Upper lobe of left lung (tissue), 6 donors: ENCODE measurements around the gene CARMIL3. TPM values are rescaled to one million over a fixed set of nuclear protein-coding genes. Genes with fewer than 3 reads are reported as not detected.
"Not testable (repeated sequence)": the region's sequence is repeated elsewhere in the genome, so short reads cannot be mapped to it uniquely, and the experiment has no call there.

Experiments used
- ATAC-seq, 2 donors: fragments of 200-7000 bp; cut with Tn5 transposase; one replicate each; pipeline ENCODE4 v1.9.1; 2022; ENCODE audit warnings: mild to moderate bottlenecking in 2 of 2, moderate library complexity in 2 of 2; ENCODE audit not compliant: low FRiP score in 2 of 2
- DNase-seq, 2 donors: peaks; one replicate each; pipeline ENCODE4 v3.0.0-alpha.2; 2019 to 2020
- H3K27ac ChIP-seq, 4 donors: fragments of 200-600 bp; sonication (generic); one replicate each; pipeline ENCODE4 v1.5.1; 2016 to 2019
- H3K27me3 ChIP-seq, 4 donors: fragments of 200-600 bp; sonication (generic); one replicate each; pipeline ENCODE4 v1.5.1; 2017 to 2019
- H3K36me3 ChIP-seq, 4 donors: fragments of 200-600 bp; sonication (generic); one replicate each; pipeline ENCODE4 v1.5.1; 2016 to 2019
- H3K4me1 ChIP-seq, 4 donors: fragments of 200-600 bp; sonication (generic); one replicate each; pipeline ENCODE4 v1.5.1; 2018 to 2019
- H3K4me3 ChIP-seq, 4 donors: fragments of 200-600 bp; sonication (generic); one replicate each; pipeline ENCODE4 v1.5.1; 2017 to 2019; ENCODE audit warnings: mild to moderate bottlenecking in 2 of 4, moderate library complexity in 1 of 4
- H3K9me3 ChIP-seq, 4 donors: fragments of 200-600 bp; sonication (generic); one replicate each; pipeline ENCODE4 v1.5.1; 2018 to 2019
- EP300 ChIP-seq, 4 donors: sonication (generic); formaldehyde crosslinking; IDR thresholded peaks; one replicate each; pipeline ENCODE4 v1.5.1; 2017; ENCODE audit warnings: antibody characterized with exemption in 4 of 4, control low read depth in 2 of 4
- POLR2A ChIP-seq, 4 donors: fragments of 450-650 bp; IDR thresholded peaks; one replicate each; pipeline ENCODE4 v1.5.1; 2016 to 2017; ENCODE audit warnings: antibody characterized with exemption in 4 of 4, mild to moderate bottlenecking in 2 of 4
- POLR2AphosphoS5 ChIP-seq, 2 donors: sonication (generic); formaldehyde crosslinking; IDR thresholded peaks; one replicate each; pipeline ENCODE4 v1.5.1; 2017; ENCODE audit warnings: antibody characterized with exemption in 2 of 2
- WGBS, 2 donors: methylation state at CpG; one replicate each; pipeline ENCODE4 v1.1.5; 2017 to 2018; 5-methylcytosine and 5-hydroxymethylcytosine counted together
- total RNA-seq, 6 donors: library from RNA; depleted of rRNA in 4 of 6; stranded (reverse); fragments of >200 nt in 4 of 6; gene quantifications; one replicate each; pipeline versions ENCODE4 v1.1.0 to v1.2.1, GENCODE V29; 2016 to 2021
- TF ChIP-seq, protein P1 (sequence below), 6 experiments: fragments of 450-650 bp in 4 of 6; fragments of 200-600 bp in 2 of 6; sonication (generic) in 2 of 6; IDR thresholded peaks; one replicate each; pipeline ENCODE4 v1.5.1; 2016 to 2019; ENCODE audit warnings: antibody characterized with exemption in 6 of 6
- donor health status: DM: no; HTN: no; CAD: no; lungs with moderate emphysema.
- donor health status: DM: no; HTN: yes; CAD: no; lungs with severe emphysema.

Gene CARMIL3
- total RNA-seq, result 10 to 100 TPM in 1 of 6 donors, 1 to 10 TPM in 3, under 1 TPM in 2; 0.39 to 15.7 (median 1.2) TPM

GRCh38 chr14:24051789-24052655, at the start of gene CARMIL3:
CARMIL3 (plus strand) TSS chr14:24052009; CDS start chr14:24052154, 145 bp downstream.
- H3K36me3 ChIP-seq, result no peaks in the 10 kb centered on the region
- peak; percentile 84 to 94 for ATAC-seq
- H3K4me1 ChIP-seq, result peaks cover 14 to 20% (median 17%) of the 10 kb centered on the region in 4 donors
- H3K4me3 ChIP-seq, result peak within 1 kb of the TSS; percentile 62 to 93 (median 71)
- H3K27me3 ChIP-seq, result peaks cover 0 to 1% (median 0%) of the 10 kb centered on the region in 4 donors
- peak; percentile 82 to 94 for DNase-seq
- no peaks in the 10 kb centered on the region for H3K9me3 ChIP-seq
- TF ChIP-seq POLR2A (IDR thresholded peaks at IDR 0.05), result peak in 1 of 4 donors; percentile 52
- TF ChIP-seq EP300 (IDR thresholded peaks at IDR 0.05), result no peak
- H3K27ac ChIP-seq, result peak within 1 kb of the TSS in 2 of 4 donors; percentile 72 to 77
- 1 to 2% methylated on average over 31 to 40 of the region's 92 CpGs for WGBS, 2 donors

DNA sequence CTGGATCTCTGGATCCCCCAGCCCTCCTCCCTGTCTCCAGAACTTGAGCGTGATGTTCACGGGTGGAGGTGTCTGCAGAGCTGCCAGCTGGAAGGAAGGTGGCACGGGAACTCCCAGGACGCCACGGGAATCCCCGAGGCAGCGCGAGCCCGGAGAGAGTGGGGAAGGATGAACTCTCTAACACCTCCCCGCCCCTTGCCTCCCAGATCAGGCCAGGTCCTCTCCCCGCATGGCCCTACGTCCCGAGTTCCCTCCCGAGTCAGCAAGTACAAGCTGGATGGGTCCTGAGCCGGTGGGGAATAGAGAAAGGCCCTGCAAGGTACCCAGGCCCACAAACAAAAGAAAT, 45.4 kb upstream of the CARMIL3 start:
- peak overlapping the region in 3 of 4 donors; percentile 49 to 55 (median 50) for H3K4me3 ChIP-seq
- not testable (repeated sequence) for H3K9me3 ChIP-seq, H3K27me3 ChIP-seq, H3K4me1 ChIP-seq, H3K36me3 ChIP-seq, DNase-seq
- WGBS, 2 donors, result 0 to 10% methylated on average over 2 to 6 of the region's 15 CpGs
- peak; percentile 55 to 57 for ATAC-seq
- peak overlapping the region in 2 of 4 donors; percentile 49 to 74 for H3K27ac ChIP-seq

DNA sequence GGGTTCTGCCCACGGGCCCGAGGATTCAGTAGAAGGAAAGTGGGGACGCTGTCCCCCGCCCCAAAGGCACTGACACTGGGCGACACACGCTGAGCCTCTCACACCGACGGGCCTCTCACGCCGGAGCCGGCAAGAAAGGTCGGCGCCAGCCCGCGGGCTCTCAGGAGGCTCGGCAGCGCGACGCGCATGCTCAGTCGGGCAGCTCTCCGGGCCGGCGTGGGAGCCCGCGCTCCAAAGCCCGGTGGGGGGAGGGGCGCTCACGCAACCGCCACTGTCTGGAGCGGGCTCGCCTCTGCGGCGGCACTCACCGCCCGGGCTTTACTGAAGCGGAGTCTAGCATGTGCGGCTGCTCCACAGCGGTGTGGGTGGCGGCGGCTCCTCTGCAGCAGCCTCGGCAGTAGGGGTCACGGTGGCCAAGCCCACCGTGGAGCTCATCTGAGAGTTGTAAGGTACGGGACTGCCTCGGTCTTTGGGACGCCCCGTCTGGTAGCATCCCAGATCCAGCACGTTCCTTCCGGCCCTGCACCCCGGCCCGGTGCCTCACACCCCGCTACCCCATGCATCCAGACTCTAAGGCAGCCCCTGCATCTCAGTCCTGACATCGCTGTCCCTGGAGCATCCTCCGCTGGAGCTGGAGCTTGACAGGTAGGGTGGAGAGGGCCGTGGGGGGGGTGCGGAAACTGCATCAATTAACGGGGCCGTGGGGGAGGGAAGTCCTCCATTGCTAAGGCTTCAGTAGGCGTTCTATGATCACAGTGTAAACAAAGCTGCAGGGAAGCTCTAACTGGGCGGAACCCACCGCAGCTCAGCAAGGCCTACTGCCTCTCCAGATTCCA, 44.8 kb upstream of the CARMIL3 start:
- H3K27ac ChIP-seq, result peak overlapping the region in 2 of 4 donors; percentile 49 to 74
- not testable (repeated sequence) for H3K9me3 ChIP-seq, H3K36me3 ChIP-seq, H3K4me1 ChIP-seq, H3K27me3 ChIP-seq
- ATAC-seq (peak; percentile 92 to 99), DNase-seq (peak; percentile 41 to 93)
- peak overlapping the region in 3 of 4 donors; percentile 49 to 55 (median 50) for H3K4me3 ChIP-seq
- 4% methylated on average over 20 of the region's 62 CpGs; no CpG with 5 or more reads in 1 of the 2 donors for WGBS, 2 donors

DNA sequence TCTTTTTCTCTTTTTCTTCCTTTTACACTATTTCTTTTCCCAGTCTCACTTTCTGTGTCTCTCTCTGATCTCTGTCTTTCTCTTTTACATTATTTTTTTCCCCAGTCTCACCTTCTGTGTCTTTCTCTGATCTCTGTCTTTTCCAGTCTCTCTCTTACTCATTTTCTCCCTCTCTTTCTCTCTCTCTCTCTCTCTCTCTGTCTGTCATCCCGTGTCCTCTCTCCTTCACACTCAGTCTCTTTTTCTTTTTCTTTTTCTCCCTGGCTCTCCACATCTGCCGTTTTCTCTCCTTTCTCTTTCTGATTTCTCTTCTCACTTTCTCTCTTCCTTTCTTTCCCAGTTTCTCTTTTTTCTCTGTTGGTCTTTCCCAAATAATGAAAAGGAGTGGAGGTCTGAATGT, 40.8 kb upstream of the CARMIL3 start:
- WGBS, 2 donors, result 64 to 75% methylated on average over 2 of the region's 2 CpGs
- TF ChIP-seq POLR2A (IDR thresholded peaks at IDR 0.05), result no peak
- TF ChIP-seq POLR2AphosphoS5 (IDR thresholded peaks at IDR 0.05), result no peak
- TF ChIP-seq EP300 (IDR thresholded peaks at IDR 0.05), result no peak
- TF ChIP-seq, protein P1, sequence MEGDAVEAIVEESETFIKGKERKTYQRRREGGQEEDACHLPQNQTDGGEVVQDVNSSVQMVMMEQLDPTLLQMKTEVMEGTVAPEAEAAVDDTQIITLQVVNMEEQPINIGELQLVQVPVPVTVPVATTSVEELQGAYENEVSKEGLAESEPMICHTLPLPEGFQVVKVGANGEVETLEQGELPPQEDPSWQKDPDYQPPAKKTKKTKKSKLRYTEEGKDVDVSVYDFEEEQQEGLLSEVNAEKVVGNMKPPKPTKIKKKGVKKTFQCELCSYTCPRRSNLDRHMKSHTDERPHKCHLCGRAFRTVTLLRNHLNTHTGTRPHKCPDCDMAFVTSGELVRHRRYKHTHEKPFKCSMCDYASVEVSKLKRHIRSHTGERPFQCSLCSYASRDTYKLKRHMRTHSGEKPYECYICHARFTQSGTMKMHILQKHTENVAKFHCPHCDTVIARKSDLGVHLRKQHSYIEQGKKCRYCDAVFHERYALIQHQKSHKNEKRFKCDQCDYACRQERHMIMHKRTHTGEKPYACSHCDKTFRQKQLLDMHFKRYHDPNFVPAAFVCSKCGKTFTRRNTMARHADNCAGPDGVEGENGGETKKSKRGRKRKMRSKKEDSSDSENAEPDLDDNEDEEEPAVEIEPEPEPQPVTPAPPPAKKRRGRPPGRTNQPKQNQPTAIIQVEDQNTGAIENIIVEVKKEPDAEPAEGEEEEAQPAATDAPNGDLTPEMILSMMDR (IDR thresholded peaks at IDR 0.05), result no peak
- ATAC-seq, result no peak

DNA sequence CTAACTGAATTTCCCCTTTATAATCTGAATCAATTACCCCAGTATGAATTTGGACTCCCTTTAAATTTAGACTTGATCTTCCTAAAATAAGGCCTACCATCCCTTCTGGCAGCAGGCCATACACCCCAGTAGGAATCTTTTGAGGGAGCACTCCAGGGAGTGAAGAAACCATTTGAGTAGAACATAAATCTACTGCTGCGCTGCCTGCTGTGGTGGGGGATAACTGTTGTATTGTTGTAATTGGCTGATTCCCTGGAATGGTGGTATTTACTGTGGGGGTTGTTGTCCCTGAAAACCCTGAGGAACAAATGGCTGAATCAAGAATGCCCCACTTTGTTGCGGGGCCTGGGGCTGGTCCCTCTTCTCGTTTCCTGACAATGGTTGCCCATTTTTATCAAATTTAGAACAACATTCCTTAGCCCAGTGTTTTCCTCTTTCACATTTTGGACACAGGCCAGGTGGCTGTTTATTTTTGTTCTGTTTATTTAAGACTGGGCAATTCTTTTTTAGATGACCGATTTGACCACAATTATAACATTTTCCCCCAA, 39.0 kb upstream of the CARMIL3 start:
- not testable (repeated sequence) for H3K9me3 ChIP-seq, ATAC-seq, H3K4me3 ChIP-seq, DNase-seq, H3K36me3 ChIP-seq, H3K27me3 ChIP-seq
- WGBS, 2 donors, result 49 to 57% methylated on average over 4 of the region's 4 CpGs
- peaks cover 0 to 13% (median 6%) of the 10 kb centered on the region in 4 donors for H3K4me1 ChIP-seq
- peak overlapping the region in 1 of 4 donors; percentile 30 for H3K27ac ChIP-seq

More for the DNA sequence above, 40.8 kb upstream of the CARMIL3 start:
- no peak overlapping the region for H3K27ac ChIP-seq
- no peaks in the 10 kb centered on the region for H3K27me3 ChIP-seq
- H3K4me3 ChIP-seq, result no peak overlapping the region
- no peaks in the 10 kb centered on the region for H3K9me3 ChIP-seq
- no peaks in the 10 kb centered on the region for H3K36me3 ChIP-seq
- DNase-seq, result no peak
- H3K4me1 ChIP-seq, result peaks cover 0 to 13% (median 7%) of the 10 kb centered on the region in 4 donors

- Histone ChIP-seq H3K27me3 (no peaks in the 10 kb centered on the region), H3K4me3 (no peak overlapping the region), H3K4me1 (peaks cover 0 to 13% (median 6%) of the 10 kb centered on the region in 4 donors), H3K27ac (no peak overlapping the region), H3K9me3 (no peaks in the 10 kb centered on the region), H3K36me3 (no peaks in the 10 kb centered on the region)
- peak in 1 of 2 donors; percentile 59 for DNase-seq
- TF ChIP-seq POLR2A (IDR thresholded peaks at IDR 0.05), result no peak
- no peak for TF ChIP-seq EP300 (IDR thresholded peaks at IDR 0.05)
- TF ChIP-seq, protein P1 (IDR thresholded peaks at IDR 0.05), result peak; percentile 83 to 93 (median 88)
- no peak for TF ChIP-seq POLR2AphosphoS5 (IDR thresholded peaks at IDR 0.05)
- 25 to 28% methylated on average over 12 of the region's 12 CpGs for WGBS, 2 donors
- peak; percentile 84 to 86 for ATAC-seq
These were observed 37.9 kb upstream of the CARMIL3 start for GRCh38 chr14:24013654-24014514.

DNA sequence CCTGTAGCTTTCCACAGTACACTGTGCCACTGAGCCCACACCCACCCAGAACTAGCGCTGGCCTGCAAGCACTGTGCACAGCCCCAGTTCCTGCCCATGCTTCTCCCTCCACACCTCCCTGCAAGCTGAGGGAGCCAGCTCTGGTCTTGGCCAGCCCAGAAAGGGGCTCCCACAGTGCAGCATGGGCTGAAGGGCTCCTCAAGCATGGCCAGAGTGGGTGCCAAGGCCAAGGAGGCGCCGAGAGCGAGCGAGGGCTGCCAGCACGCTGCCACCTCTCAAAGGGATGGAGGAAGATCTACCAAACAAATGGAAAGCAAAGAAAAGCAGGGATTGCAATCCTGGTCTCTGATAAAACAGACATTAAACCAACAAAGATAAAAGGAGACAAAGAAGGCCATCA, 36.1 kb upstream of the CARMIL3 start:
- peaks cover 0 to 13% (median 6%) of the 10 kb centered on the region in 4 donors for H3K4me1 ChIP-seq
- H3K27ac ChIP-seq, H3K27me3 ChIP-seq, H3K9me3 ChIP-seq, H3K36me3 ChIP-seq, ATAC-seq, H3K4me3 ChIP-seq: not testable (repeated sequence)
- peak in 1 of 2 donors; percentile 74 for DNase-seq
- WGBS, 2 donors, result 96 to 99% methylated on average over 6 of the region's 6 CpGs

- not testable (repeated sequence) for ATAC-seq, H3K4me1 ChIP-seq, H3K27me3 ChIP-seq, DNase-seq, H3K4me3 ChIP-seq, H3K36me3 ChIP-seq, H3K9me3 ChIP-seq, H3K27ac ChIP-seq
These were observed 32.8 kb upstream of the CARMIL3 start for GRCh38 chr14:24018978-24019377.
